ENCODE measurements around the gene MAN2C1. TPM values are rescaled to one million over a fixed set of nuclear protein-coding genes. Genes with fewer than 3 reads are reported as not detected.

MAN2C1 gene
- total and polyA plus RNA-seq, 2 donors (not counting 1 experiment from before 2014, with no cell fraction given): 186 to 229 TPM

DNA sequence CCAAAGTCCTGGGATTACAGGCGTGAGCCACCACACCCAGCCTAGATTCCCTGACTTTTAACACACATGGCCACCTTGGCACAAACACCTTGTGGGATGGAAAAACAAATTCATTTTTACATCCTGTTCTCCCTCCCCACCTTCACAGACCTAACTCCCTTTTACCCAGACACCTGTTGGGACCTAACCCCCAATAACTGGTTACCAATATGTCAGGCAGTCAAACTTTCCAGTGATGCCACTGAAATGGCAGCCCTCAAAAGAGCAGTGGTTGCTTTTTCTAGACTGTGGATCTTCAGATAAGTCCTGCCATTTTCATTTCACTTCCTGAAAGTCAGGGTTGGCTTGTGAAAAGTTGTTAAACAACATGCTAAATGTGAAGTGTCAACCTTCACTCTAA lies 48.2 kb upstream of the MAN2C1 start:
- intact Hi-C loops (cut with micrococcal nuclease): no loop called here
- Mint-ChIP-seq H3K27ac (peak overlapping the region; percentile 41), H3K4me3 (no peak overlapping the region), H3K9me3 (ENCODE audit: insufficient read depth) (no peaks in the 10 kb centered on the region), H3K27me3 (no peaks in the 10 kb centered on the region), H3K4me1 (peaks cover 8% of the 10 kb centered on the region)
- ChIA-PET CTCF (interaction anchor here (1.0 kb wide), 1 partner anchor 38 kb away, joined by 3 read pairs; no protein-coding TSS in a partner anchor), POLR2A (no interaction called here)
- Histone ChIP-seq H3K36me3 (replicated peaks in 1 of 2; ENCODE audit: control extremely low read depth in 1 of 2, control insufficient read depth in 1 of 2, extremely low read depth in 1 of 2, insufficient read depth in 2 of 2, low read length in 1 of 2) (peaks cover 3 to 50% of the 10 kb centered on the region in 2 experiments), H2AFZ (ENCODE audit: insufficient read depth, low read depth, low read length, poor library complexity, severe bottlenecking) (no peak overlapping the region), H3K79me2 (ENCODE audit: control insufficient read depth, insufficient read depth, low read length) (peaks cover 41% of the 10 kb centered on the region), H3K27ac (ENCODE audit: low read length in 2 of 2) (peak overlapping the region in 1 of 2 donors; percentile 41), H4K20me1 (ENCODE audit: control insufficient read depth, insufficient read depth, low read length, poor library complexity, severe bottlenecking) (peaks cover 37% of the 10 kb centered on the region), H3K4me2 (replicated peaks; ENCODE audit: low read depth, low read length, poor library complexity, severe bottlenecking) (no peak overlapping the region), H3K27me3 (replicated peaks in 1 of 4; ENCODE audit: control extremely low read depth in 1 of 4, control insufficient read depth in 3 of 4, insufficient read depth in 4 of 4, low read length in 3 of 4) (no peaks in the 10 kb centered on the region), H3K9ac (ENCODE audit: low read length) (no peak overlapping the region), H3K4me3 (ENCODE audit: control extremely low read depth in 1 of 5, extremely low read depth in 1 of 5, insufficient read depth in 1 of 5, low read depth in 2 of 5, low read length in 4 of 5) (no peak overlapping the region), H3K4me1 (ENCODE audit: control insufficient read depth in 2 of 2, insufficient read depth in 2 of 2, low read length in 2 of 2) (no peaks in the 10 kb centered on the region), H3K9me3 (ENCODE audit: control extremely low read depth in 1 of 3, control insufficient read depth in 2 of 3, insufficient read depth in 1 of 3, low read length in 2 of 3) (no peaks in the 10 kb centered on the region)
- WGBS (ENCODE audit: insufficient coverage): 100% methylated on average over 1 of the region's 1 CpG
- TF ChIP-seq EZH2 (IDR thresholded peaks at IDR 0.05; ENCODE audit: borderline replicate concordance, insufficient read depth, low read depth, low read length, poor library complexity, severe bottlenecking): no peak
- TF ChIP-seq, protein P1, sequence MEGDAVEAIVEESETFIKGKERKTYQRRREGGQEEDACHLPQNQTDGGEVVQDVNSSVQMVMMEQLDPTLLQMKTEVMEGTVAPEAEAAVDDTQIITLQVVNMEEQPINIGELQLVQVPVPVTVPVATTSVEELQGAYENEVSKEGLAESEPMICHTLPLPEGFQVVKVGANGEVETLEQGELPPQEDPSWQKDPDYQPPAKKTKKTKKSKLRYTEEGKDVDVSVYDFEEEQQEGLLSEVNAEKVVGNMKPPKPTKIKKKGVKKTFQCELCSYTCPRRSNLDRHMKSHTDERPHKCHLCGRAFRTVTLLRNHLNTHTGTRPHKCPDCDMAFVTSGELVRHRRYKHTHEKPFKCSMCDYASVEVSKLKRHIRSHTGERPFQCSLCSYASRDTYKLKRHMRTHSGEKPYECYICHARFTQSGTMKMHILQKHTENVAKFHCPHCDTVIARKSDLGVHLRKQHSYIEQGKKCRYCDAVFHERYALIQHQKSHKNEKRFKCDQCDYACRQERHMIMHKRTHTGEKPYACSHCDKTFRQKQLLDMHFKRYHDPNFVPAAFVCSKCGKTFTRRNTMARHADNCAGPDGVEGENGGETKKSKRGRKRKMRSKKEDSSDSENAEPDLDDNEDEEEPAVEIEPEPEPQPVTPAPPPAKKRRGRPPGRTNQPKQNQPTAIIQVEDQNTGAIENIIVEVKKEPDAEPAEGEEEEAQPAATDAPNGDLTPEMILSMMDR (IDR thresholded peaks at IDR 0.05): no peak
- ATAC-seq (ENCODE audit: low read depth): no peak
- DNase-seq: no peak

DNA sequence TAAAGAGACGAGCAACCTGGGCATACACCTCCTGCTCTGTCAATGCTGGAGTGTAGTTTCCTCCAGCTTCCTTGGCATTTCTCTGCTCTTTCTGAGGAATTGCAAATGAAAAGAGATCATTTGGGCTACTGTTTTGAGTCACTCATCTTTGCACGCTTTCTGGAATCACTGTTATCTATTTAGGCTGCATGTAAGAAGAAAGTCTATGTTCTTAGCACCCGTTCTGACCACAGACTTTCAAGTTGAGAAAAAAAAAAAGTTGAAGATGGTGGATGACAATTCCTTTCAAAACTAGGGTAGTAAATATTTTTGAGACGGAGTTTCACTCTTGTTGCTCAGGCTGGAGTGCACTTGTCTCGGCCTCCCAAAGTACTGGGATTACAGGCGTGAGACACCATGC lies 41.8 kb upstream of the MAN2C1 start:
- peaks cover 4 to 79% of the 10 kb centered on the region in 2 experiments for H3K36me3 ChIP-seq (replicated peaks in 1 of 2; ENCODE audit: control extremely low read depth in 1 of 2, control insufficient read depth in 1 of 2, extremely low read depth in 1 of 2, insufficient read depth in 2 of 2, low read length in 1 of 2)
- CTCF ChIA-PET: interaction anchor here (0.6 kb wide), 1 partner anchor 80 kb away, joined by 3 read pairs; no protein-coding TSS in a partner anchor

More for the DNA sequence above, 41.8 kb upstream of the MAN2C1 start:
- peaks cover 29% of the 10 kb centered on the region for H3K79me2 ChIP-seq (ENCODE audit: control insufficient read depth, insufficient read depth, low read length)
- H3K27me3 Mint-ChIP-seq: no peaks in the 10 kb centered on the region
- 72% methylated on average over 3 of the region's 6 CpGs for WGBS (ENCODE audit: insufficient coverage)
- peak overlapping the region; percentile 13 for H3K27ac Mint-ChIP-seq
- peaks cover 9% of the 10 kb centered on the region for H4K20me1 ChIP-seq (ENCODE audit: control insufficient read depth, insufficient read depth, low read length, poor library complexity, severe bottlenecking)
- no peak overlapping the region for H3K4me3 Mint-ChIP-seq
- no peaks in the 10 kb centered on the region for H3K4me1 ChIP-seq (ENCODE audit: control insufficient read depth in 2 of 2, insufficient read depth in 2 of 2, low read length in 2 of 2)
- no peaks in the 10 kb centered on the region for H3K9me3 ChIP-seq (ENCODE audit: control extremely low read depth in 1 of 3, control insufficient read depth in 2 of 3, insufficient read depth in 1 of 3, low read length in 2 of 3)
- POLR2A ChIA-PET: no interaction called here
- TF ChIP-seq EZH2 (IDR thresholded peaks at IDR 0.05; ENCODE audit: borderline replicate concordance, insufficient read depth, low read depth, low read length, poor library complexity, severe bottlenecking): no peak
- TF ChIP-seq, protein P1 (IDR thresholded peaks at IDR 0.05): no peak
- H3K4me1 Mint-ChIP-seq: peaks cover 3% of the 10 kb centered on the region
- no peaks in the 10 kb centered on the region for H3K9me3 Mint-ChIP-seq (ENCODE audit: insufficient read depth)
- DNase-seq (no peak), ATAC-seq (ENCODE audit: low read depth) (no peak)
- H3K9ac ChIP-seq (ENCODE audit: low read length): no peak overlapping the region
- intact Hi-C loops (cut with micrococcal nuclease): no loop called here
- no peak overlapping the region for H2AFZ ChIP-seq (ENCODE audit: insufficient read depth, low read depth, low read length, poor library complexity, severe bottlenecking)
- no peaks in the 10 kb centered on the region for H3K27me3 ChIP-seq (replicated peaks in 1 of 4; ENCODE audit: control extremely low read depth in 1 of 4, control insufficient read depth in 3 of 4, insufficient read depth in 4 of 4, low read length in 3 of 4)
- no peak overlapping the region for H3K4me3 ChIP-seq (ENCODE audit: control extremely low read depth in 1 of 5, extremely low read depth in 1 of 5, insufficient read depth in 1 of 5, low read depth in 2 of 5, low read length in 4 of 5)
- no peak overlapping the region for H3K4me2 ChIP-seq (replicated peaks; ENCODE audit: low read depth, low read length, poor library complexity, severe bottlenecking)
- no peak overlapping the region for H3K27ac ChIP-seq (ENCODE audit: low read length in 2 of 2)

All from B cell (primary cell).